K562 (cell line): ENCODE measurements around the gene SLC20A1. TPM values are rescaled to one million over a fixed set of nuclear protein-coding genes. Genes with fewer than 3 reads are reported as not detected.

Experiments used
- ELF1 ChIP-seq: fragments of 200-800 bp; sonication (Bioruptor generic); IDR thresholded peaks from 2 replicates; pipeline ENCODE4 v1.6.1; 2016; ENCODE audit warnings: missing genetic modification characterization, missing compliant biosample characterization
- ERF ChIP-seq: fragments of 450-650 bp; formaldehyde crosslinking; IDR thresholded peaks from 2 replicates; pipeline ENCODE4 v1.4.0; 2020; ENCODE audit warnings: mild to moderate bottlenecking, mixed read lengths
- FOXA1 ChIP-seq: fragments of 450-650 bp; IDR thresholded peaks from 2 replicates; pipeline ENCODE4 v1.6.1; 2016; ENCODE audit warnings: mild to moderate bottlenecking, borderline replicate concordance
- GABPB2 ChIP-seq: fragments of 250-450 bp; sonication (Bioruptor Pico); conservative IDR thresholded peaks from 2 replicates; pipeline ENCODE4 v1.5.1; 2021; ENCODE audit warnings: mild to moderate bottlenecking
- GTF2E2 ChIP-seq: fragments of 200-800 bp; sonication (Bioruptor generic); IDR thresholded peaks from 2 replicates; pipeline ENCODE4 v1.6.1; 2016; ENCODE audit warnings: missing genetic modification characterization, missing compliant biosample characterization
- PHTF2 ChIP-seq: fragments of 250-450 bp; sonication (Bioruptor Pico); IDR thresholded peaks from 2 replicates; pipeline ENCODE4 v1.5.0; 2021; ENCODE audit warnings: mild to moderate bottlenecking
- POLR3A ChIP-seq: IDR thresholded peaks from 2 replicates; pipeline ENCODE4 v1.6.1; 2011; ENCODE audit warnings: borderline replicate concordance, mild to moderate bottlenecking, moderate library complexity; ENCODE audit not compliant: insufficient read length, insufficient read depth; ENCODE audit errors: extremely low read depth
- ZNF57 ChIP-seq: fragments of 450-650 bp; formaldehyde crosslinking; IDR thresholded peaks from 2 replicates; pipeline ENCODE4 v1.4.0; 2020; ENCODE audit warnings: mild to moderate bottlenecking, moderate library complexity
- ZNF695 ChIP-seq: fragments of 450-650 bp; formaldehyde crosslinking; IDR thresholded peaks from 2 replicates; pipeline ENCODE4 v1.4.0; 2020; ENCODE audit warnings: mild to moderate bottlenecking, moderate library complexity
- polyA plus RNA-seq, 8 experiments: library from polyadenylated mRNA; depleted of rRNA in 4 of 8; stranded (reverse) in 5 of 8; unstranded in 3 of 8; fragments of >200 nt; fragmentation: Nextera tagmentation in 2 of 8; fragmentation: Illumina TruSeq in 1 of 8; extraction: Ambion mirVana in 2 of 8; extraction: Trizol in 1 of 8; gene quantifications; 2 replicates each; pipeline versions ENCODE4 v1.2.1 to v1.2.3, GENCODE V29; 2011 to 2014; ENCODE audit warnings: inconsistent platforms in 1 of 8, missing spikeins in 1 of 8
- total RNA-seq, 7 experiments: library from RNA; depleted of rRNA in 6 of 7; stranded (reverse); fragments of >200 nt in 6 of 7; fragmentation: Illumina TruSeq in 2 of 7; extraction: Trizol in 2 of 7; gene quantifications; 2 replicates each; pipeline versions ENCODE4 v1.2.1 to v1.2.3, GENCODE V29; 2011 to 2021; ENCODE audit warnings: low replicate concordance in 1 of 7
- TF ChIP-seq, protein P1 (sequence below), 2 experiments: fragments of 450-650 bp in 1 of 2; sonication (generic) in 1 of 2; formaldehyde crosslinking in 1 of 2; IDR thresholded peaks; 2 replicates each; pipeline versions ENCODE4 v1.7.1 to v1.9.0; 2016 to 2022; ENCODE audit warnings: inconsistent platforms in 1 of 2, mild to moderate bottlenecking in 1 of 2, missing genetic modification reagents in 1 of 2
- TF ChIP-seq, protein P2 (sequence below): fragments of 250-450 bp; sonication (Bioruptor Pico); IDR thresholded peaks from 2 replicates; pipeline ENCODE4 v1.4.0; 2020; ENCODE audit warnings: mild to moderate bottlenecking, moderate library complexity
- TF ChIP-seq, protein P3 (sequence below): sonication (generic); formaldehyde crosslinking; IDR thresholded peaks from 2 replicates; pipeline ENCODE4 v1.8.0; 2022; ENCODE audit warnings: mild to moderate bottlenecking, missing genetic modification reagents

The SLC20A1 gene
- total and polyA plus RNA-seq, 9 of the 15 experiments (the other 6 are each of a cell fraction or from before 2014, with no cell fraction given) = 53.8 to 150 (median 74.7) TPM

DNA sequence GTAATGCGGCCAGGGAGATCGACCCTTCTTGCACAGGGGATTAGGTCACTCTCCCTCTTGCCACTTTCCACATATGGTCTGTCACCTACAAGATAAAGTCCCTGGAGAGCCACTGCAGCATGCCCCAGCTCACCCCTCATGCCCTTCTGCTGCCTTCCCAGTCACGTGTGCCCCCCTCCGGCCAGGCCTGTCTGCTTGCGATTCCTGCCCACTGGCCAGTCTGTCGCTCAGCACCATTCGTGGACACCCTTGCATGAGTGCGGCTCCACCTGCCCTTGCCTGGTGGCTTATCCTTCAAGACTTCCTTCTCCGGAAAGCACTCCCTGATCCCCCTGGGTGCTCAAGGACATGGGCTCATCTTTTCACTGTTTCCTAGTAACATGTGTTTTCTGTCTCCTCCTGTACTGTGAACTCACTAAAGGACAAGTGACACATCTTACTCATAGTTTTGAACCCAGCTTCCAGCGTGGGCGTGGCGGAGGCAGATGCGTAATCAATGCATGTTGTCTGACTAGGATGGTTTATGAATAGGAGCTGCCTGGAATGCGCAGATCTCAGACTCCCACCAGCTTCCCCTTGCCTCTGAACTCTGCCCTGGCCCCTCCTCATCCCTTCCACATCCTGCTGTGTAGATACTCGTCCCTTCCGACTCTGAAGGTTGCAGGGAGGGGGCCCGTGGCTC is 67.3 kb downstream of the SLC20A1 start (continued):
- TF ChIP-seq, protein P1, sequence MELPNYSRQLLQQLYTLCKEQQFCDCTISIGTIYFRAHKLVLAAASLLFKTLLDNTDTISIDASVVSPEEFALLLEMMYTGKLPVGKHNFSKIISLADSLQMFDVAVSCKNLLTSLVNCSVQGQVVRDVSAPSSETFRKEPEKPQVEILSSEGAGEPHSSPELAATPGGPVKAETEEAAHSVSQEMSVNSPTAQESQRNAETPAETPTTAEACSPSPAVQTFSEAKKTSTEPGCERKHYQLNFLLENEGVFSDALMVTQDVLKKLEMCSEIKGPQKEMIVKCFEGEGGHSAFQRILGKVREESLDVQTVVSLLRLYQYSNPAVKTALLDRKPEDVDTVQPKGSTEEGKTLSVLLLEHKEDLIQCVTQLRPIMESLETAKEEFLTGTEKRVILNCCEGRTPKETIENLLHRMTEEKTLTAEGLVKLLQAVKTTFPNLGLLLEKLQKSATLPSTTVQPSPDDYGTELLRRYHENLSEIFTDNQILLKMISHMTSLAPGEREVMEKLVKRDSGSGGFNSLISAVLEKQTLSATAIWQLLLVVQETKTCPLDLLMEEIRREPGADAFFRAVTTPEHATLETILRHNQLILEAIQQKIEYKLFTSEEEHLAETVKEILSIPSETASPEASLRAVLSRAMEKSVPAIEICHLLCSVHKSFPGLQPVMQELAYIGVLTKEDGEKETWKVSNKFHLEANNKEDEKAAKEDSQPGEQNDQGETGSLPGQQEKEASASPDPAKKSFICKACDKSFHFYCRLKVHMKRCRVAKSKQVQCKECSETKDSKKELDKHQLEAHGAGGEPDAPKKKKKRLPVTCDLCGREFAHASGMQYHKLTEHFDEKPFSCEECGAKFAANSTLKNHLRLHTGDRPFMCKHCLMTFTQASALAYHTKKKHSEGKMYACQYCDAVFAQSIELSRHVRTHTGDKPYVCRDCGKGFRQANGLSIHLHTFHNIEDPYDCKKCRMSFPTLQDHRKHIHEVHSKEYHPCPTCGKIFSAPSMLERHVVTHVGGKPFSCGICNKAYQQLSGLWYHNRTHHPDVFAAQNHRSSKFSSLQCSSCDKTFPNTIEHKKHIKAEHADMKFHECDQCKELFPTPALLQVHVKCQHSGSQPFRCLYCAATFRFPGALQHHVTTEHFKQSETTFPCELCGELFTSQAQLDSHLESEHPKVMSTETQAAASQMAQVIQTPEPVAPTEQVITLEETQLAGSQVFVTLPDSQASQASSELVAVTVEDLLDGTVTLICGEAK (IDR thresholded peaks at IDR 0.05) = no peak
- TF ChIP-seq, protein P1 (CRISPR knock-in tag; IDR thresholded peaks at IDR 0.05) = no peak
- no peak for TF ChIP-seq ZNF57 (CRISPR knock-in tag)
- no peak for TF ChIP-seq POLR3A
- TF ChIP-seq, protein P2, sequence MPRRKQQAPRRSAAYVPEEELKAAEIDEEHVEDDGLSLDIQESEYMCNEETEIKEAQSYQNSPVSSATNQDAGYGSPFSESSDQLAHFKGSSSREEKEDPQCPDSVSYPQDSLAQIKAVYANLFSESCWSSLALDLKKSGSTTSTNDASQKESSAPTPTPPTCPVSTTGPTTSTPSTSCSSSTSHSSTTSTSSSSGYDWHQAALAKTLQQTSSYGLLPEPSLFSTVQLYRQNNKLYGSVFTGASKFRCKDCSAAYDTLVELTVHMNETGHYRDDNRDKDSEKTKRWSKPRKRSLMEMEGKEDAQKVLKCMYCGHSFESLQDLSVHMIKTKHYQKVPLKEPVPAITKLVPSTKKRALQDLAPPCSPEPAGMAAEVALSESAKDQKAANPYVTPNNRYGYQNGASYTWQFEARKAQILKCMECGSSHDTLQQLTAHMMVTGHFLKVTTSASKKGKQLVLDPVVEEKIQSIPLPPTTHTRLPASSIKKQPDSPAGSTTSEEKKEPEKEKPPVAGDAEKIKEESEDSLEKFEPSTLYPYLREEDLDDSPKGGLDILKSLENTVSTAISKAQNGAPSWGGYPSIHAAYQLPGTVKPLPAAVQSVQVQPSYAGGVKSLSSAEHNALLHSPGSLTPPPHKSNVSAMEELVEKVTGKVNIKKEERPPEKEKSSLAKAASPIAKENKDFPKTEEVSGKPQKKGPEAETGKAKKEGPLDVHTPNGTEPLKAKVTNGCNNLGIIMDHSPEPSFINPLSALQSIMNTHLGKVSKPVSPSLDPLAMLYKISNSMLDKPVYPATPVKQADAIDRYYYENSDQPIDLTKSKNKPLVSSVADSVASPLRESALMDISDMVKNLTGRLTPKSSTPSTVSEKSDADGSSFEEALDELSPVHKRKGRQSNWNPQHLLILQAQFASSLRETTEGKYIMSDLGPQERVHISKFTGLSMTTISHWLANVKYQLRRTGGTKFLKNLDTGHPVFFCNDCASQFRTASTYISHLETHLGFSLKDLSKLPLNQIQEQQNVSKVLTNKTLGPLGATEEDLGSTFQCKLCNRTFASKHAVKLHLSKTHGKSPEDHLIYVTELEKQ = no peak
- TF ChIP-seq FOXA1 = no peak
- TF ChIP-seq, protein P3, sequence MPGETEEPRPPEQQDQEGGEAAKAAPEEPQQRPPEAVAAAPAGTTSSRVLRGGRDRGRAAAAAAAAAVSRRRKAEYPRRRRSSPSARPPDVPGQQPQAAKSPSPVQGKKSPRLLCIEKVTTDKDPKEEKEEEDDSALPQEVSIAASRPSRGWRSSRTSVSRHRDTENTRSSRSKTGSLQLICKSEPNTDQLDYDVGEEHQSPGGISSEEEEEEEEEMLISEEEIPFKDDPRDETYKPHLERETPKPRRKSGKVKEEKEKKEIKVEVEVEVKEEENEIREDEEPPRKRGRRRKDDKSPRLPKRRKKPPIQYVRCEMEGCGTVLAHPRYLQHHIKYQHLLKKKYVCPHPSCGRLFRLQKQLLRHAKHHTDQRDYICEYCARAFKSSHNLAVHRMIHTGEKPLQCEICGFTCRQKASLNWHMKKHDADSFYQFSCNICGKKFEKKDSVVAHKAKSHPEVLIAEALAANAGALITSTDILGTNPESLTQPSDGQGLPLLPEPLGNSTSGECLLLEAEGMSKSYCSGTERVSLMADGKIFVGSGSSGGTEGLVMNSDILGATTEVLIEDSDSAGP (CRISPR knock-in tag) = no peak
- no peak for TF ChIP-seq GABPB2 (CRISPR knock-in tag)
- no peak for TF ChIP-seq ZNF695
- TF ChIP-seq ERF (CRISPR knock-in tag) = no peak
- no peak for TF ChIP-seq PHTF2
- TF ChIP-seq GTF2E2 (tag) = no peak
- no peak for TF ChIP-seq ELF1
